GM12875 (cell line): ENCODE measurements around the gene LEMD3.
"Not testable (repeated sequence)": the region's sequence is repeated elsewhere in the genome, so short reads cannot be mapped to it uniquely, and the experiment has no call there.

Source experiments
- H3K4me3 ChIP-seq: one replicate; pipeline ENCODE4 v1.5.1; 2011; ENCODE audit warnings: low read depth, low read length, control low read depth
- TF ChIP-seq, protein P1 (sequence below): IDR thresholded peaks from 2 replicates; pipeline ENCODE4 v1.5.1; 2011; ENCODE audit warnings: low read depth, mild to moderate bottlenecking, control low read depth, inconsistent platforms, low read length, moderate library complexity, borderline replicate concordance; ENCODE audit not compliant: insufficient read depth

LEMD3 gene

GRCh38 chr12:65276916-65277530 is 107.6 kb downstream of the LEMD3 start:
- TF ChIP-seq, protein P1, sequence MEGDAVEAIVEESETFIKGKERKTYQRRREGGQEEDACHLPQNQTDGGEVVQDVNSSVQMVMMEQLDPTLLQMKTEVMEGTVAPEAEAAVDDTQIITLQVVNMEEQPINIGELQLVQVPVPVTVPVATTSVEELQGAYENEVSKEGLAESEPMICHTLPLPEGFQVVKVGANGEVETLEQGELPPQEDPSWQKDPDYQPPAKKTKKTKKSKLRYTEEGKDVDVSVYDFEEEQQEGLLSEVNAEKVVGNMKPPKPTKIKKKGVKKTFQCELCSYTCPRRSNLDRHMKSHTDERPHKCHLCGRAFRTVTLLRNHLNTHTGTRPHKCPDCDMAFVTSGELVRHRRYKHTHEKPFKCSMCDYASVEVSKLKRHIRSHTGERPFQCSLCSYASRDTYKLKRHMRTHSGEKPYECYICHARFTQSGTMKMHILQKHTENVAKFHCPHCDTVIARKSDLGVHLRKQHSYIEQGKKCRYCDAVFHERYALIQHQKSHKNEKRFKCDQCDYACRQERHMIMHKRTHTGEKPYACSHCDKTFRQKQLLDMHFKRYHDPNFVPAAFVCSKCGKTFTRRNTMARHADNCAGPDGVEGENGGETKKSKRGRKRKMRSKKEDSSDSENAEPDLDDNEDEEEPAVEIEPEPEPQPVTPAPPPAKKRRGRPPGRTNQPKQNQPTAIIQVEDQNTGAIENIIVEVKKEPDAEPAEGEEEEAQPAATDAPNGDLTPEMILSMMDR = no peak

DNA sequence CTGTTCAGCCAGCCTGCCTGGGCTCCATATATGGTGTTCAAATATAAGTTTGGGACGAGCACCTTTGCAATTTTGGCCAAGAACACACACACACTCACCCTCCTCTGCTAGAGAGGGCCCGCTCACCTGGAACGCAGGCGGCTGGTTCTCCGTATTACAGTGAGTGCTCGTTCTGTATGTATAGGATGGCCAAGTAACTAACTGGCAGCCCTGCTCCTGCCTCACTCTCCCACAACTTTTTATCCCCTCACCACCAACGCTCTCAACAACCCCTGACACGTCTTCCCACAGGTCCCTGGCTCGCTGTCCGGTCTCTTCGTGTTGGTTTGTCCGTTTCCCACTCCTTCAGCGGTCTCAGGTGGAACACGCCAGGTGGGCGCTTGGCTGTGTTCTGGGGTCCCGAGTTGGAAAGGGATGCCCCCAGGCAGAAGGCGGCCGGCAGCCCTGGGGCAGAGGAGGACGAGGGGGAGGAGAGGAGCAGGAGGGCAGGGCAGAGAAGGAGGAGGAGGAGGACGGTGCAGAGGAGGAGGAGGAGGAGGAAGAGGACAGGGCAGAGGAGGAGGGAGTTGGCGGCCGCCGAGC is 108.7 kb downstream of the LEMD3 start:
- peak overlapping the region; percentile 46 for H3K4me3 ChIP-seq
- TF ChIP-seq, protein P1 = no peak

More at GRCh38 chr12:65276916-65277530, 107.6 kb downstream of the LEMD3 start:
- no peak overlapping the region for H3K4me3 ChIP-seq

- TF ChIP-seq, protein P1 = 0 out of 2 replicates have a peak, but pooled peaks have one; percentile 14
- peak within 1 kb of the TSS; percentile 46 for H3K4me3 ChIP-seq
Measured at GRCh38 chr12:65278576-65279368, 109.4 kb downstream of the LEMD3 start, which contains the start of gene MSRB3. Gene MSRB3 (plus strand): TSS chr12:65278683. CDS start chr12:65308580, 29,897 bp downstream.

GRCh38 chr12:65279369-65280112 is 110.2 kb downstream of the LEMD3 start:
- TF ChIP-seq, protein P1 = no peak
- peak overlapping the region; percentile 46 for H3K4me3 ChIP-seq

DNA sequence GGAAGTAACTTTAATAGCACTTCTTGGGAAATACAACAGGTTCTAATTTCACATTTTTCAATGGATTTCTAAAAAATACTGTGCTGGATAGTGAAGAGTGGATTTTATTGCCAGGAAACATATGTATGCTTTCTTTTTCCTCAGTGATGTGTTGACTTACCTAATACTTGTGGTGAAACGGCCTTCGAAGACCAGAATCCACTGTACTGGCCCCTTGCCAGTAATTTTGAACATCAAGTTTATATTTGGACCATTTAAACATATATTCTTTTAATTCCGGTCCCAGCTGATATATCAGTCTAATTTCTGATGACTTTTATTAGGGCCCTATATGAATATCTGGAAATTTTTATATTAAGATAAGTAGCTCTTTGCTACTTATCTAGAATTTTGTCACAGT is 110.9 kb downstream of the LEMD3 start:
- TF ChIP-seq, protein P1 = no peak
- H3K4me3 ChIP-seq = no peak overlapping the region

DNA sequence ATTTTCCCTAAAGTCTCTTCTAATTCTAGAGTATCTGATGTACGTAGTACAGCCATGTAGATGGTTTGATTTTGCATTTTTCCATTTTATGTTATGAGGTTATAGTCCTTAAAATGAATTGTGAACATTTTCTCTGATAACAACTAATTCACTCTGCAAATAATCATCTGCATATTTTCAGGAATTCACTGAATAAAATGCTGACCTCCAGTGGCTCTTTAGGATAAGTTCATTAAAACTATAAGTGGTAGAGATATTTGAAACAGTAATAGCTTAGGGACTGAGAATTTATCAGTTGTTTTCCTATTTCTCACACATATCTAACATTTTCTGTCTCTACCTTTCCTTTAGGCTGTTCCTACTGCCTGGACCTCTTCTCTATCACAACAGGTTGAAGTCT is 113.5 kb downstream of the LEMD3 start:
- H3K4me3 ChIP-seq = no peak overlapping the region
- TF ChIP-seq, protein P1 = no peak

DNA sequence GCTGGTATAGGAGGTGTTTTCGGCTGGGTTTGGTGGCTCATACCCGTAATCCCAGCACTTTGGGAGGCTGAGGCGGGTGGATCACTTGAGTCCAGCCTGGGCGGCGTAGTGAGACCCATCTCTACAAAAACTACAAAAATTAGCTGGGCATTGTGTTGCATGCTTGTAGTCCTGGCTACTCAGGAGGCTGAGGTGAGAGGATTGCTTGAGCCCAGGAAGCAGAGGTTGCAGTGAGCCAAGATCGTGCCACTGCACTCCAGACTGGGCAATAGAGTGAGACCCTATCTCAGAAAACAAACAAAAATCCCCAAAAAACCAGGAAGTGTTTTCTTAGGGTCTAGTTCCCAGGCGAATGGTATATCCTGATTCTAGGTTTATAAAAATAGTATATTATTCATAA is 116.1 kb downstream of the LEMD3 start:
- not testable (repeated sequence) for H3K4me3 ChIP-seq
